ENCODE results near the gene RRP9.
"Not testable (repeated sequence)": the region's sequence is repeated elsewhere in the genome, so short reads cannot be mapped to it uniquely, and the experiment has no call there.

Gene RRP9, protein sequence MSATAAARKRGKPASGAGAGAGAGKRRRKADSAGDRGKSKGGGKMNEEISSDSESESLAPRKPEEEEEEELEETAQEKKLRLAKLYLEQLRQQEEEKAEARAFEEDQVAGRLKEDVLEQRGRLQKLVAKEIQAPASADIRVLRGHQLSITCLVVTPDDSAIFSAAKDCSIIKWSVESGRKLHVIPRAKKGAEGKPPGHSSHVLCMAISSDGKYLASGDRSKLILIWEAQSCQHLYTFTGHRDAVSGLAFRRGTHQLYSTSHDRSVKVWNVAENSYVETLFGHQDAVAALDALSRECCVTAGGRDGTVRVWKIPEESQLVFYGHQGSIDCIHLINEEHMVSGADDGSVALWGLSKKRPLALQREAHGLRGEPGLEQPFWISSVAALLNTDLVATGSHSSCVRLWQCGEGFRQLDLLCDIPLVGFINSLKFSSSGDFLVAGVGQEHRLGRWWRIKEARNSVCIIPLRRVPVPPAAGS

DNA sequence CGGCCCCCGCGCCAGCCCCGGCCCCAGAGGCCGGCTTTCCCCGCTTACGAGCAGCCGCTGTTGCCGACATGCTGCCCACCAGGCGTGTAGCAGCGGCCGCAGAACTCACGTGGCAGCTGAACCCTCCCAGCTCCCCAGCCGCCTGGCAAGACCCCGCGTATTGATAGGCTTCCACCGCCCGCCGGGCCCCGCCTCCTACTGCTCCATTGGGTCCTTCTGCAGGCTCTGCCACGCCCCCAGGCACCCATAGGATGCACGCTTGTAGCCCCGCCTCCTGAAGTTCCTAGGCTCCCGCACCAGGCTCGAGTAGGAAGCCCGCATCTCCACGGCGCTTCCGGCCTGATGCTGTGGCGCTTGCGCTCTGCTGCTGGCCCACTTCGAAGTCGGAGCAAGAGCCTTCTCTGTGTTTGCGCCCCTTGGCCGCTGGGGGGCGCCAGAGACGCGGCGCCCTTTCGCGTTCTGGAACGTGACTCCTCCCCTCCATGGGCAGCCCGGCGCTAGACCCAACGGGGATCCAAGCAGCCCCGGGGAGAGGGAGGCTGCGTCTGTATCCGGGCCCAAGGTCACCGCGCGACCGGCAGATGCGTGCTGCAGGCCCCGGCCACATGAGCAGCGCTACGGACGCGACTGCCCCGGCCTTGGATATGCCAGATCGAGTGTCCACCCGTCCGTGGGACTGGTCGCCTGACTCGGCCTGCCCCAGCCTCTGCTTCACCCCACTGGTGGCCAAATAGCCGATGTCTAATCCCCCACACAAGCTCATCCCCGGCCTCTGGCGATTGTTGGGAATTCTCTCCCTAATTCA, at the start of gene RRP9, which contains the start of gene PARP3:
RRP9 (minus strand) TSS at position 107 of the 805 bp plus-strand sequence; CDS start at position 70, 37 bp downstream.
PARP3 (plus strand) TSS at position 566 of the 805 bp plus-strand sequence. CDS start 993 bp downstream, outside the sequence.
- DNase-seq: peak; percentile 97

DNA sequence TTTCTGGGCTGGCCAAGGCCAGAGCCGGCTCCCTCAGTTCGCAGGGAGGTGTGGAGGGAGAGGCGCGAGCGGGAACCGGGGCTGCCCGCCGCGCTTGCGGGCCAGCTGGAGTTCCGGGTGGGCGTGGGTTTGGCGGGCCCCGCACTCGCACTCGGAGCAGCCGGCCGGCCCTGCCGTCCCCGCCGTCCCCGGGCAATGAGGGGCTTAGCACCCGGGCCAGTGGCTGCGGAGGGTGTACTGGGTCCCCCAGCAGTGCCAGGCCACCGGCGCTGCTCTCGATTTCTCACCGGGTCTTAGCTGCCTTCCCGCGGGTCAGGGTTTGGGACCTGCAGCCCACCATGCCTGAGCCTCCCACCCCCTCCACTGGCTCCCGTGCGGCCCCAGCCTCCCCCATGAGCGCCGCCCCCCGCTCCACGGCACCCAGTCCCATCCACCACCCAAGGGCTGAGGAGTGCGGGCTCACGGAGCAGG, 48.8 kb upstream of the RRP9 start:
- DNase-seq: not testable (repeated sequence)

DNA sequence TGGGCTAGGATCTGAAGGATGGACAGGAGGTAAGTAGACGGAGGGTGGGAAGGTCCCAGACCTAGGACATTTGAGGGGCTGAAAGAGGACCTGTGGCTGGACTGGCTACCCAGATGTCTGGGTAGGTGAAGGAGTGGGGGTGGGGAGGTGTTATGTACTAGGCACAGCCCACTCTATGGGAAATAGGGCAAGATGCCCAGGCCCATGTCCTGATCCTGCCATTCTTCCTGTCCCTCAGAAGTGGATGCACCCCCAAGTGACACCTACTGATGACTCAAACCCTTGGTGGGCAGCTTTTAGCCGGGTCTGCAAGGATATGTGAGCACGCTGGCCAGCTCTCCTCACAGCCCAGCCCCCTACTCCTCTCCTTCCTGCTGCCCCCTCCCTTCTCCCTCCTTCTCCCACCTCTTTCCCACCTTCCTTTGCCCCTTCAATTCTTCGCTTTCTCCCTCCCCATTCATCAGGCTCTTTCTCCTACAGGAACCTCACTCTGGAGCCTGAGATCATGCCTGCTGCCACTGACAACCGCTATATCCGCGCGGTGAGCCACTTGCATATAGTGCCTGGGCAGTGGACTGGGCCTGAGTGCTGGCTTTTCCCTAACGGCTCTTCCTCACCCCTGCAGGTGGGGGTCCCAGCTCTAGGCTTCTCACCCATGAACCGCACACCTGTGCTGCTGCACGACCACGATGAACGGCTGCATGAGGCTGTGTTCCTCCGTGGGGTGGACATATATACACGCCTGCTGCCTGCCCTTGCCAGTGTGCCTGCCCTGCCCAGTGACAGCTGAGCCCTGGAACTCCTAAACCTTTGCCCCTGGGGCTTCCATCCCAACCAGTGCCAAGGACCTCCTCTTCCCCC, 46.8 kb upstream of the RRP9 start:
- DNase-seq: no peak

DNA sequence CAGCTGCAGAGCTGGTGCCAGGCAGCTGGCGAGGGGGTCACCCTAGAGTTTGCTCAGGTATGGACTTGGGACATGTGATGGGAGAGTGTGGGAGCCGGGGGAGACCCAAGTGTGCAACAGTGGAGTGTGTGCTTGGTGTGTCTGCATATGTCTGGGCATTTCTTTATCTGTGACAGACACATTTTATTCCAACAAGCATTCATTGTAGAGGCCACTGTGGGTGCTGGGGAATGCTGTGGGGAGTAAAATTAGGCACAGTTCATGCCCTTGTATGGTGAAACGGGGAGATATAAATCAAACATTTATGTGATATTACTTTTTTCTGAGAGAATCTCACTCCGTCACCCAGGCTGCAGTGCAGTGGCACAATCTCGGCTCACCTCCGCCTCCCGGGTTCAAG, 45.9 kb upstream of the RRP9 start:
- no peak for DNase-seq

DNA sequence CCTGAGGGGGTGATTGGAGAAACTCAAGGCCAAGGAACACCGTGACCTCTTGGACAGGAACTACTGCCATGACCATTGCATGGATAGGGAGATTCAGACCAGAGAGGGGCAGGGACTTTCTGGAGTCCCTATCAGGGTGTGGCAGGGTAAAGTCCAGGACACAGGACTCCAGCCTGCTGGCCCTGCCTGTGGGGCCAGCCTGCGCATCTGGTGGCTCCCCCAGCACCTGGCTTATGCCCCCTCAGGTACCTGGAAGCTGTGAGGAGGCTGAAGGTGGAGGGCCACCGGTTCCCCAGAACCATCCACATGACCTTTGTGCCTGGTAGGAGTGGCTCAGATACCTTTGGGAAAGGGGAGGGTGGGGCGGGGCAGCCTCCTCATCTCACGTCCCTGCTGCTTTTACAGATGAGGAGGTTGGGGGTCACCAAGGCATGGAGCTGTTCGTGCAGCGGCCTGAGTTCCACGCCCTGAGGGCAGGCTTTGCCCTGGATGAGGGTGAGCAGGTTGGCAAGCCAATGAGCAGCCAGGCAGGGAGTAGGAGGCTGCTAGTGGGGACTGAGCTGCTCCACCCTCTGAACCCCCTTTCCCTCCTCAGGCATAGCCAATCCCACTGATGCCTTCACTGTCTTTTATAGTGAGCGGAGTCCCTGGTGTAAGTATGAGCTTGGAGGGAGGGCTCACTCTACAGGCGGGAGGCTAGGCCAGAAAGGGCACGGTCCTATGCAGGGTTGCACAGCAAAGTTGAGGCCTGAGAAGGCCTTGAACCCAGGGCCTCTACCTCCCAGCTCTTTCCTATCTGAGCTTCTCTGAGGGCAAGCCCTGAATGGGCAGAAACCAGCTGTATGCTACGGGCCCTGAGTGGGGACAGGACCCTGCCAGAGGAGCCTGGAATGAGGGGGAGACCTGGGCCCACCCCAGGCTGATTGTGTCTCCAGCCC, 44.6 kb upstream of the RRP9 start:
- no peak for DNase-seq

DNA sequence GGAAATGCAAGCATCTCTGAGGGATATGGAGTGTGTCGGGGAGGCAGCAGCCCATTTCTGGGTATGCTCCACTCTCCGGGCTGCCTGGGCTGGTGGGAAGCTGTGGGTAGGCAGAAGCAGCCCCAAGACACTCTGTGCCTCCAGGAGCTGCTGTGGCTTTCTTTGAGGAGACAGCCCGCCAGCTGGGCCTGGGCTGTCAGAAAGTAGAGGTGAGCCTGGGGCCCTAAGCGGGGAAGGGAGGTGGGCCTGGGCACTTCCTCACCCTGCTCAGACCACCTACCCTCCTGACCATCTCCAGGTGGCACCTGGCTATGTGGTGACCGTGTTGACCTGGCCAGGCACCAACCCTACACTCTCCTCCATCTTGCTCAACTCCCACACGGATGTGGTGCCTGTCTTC, 43.4 kb upstream of the RRP9 start:
- DNase-seq: no peak

DNA sequence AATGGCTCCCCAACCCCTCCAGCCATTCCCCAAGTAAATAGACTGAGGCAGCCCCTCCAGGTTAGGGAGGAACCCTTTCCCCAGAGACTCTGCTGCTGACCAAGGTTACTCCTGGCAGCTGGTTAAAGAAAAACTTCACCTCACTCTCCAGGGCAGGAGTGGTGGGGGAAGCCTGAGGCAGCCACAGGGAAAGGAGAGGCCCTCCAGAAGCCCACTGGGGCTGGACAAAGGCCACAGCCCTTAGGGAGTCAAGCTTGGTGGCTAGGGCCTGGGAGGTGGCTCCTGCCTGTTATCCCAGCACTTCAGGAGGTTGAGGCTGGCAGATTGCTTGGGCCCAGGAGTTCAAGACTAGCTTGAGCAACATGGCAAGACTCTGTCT, 42.6 kb upstream of the RRP9 start:
- no peak for DNase-seq

DNA sequence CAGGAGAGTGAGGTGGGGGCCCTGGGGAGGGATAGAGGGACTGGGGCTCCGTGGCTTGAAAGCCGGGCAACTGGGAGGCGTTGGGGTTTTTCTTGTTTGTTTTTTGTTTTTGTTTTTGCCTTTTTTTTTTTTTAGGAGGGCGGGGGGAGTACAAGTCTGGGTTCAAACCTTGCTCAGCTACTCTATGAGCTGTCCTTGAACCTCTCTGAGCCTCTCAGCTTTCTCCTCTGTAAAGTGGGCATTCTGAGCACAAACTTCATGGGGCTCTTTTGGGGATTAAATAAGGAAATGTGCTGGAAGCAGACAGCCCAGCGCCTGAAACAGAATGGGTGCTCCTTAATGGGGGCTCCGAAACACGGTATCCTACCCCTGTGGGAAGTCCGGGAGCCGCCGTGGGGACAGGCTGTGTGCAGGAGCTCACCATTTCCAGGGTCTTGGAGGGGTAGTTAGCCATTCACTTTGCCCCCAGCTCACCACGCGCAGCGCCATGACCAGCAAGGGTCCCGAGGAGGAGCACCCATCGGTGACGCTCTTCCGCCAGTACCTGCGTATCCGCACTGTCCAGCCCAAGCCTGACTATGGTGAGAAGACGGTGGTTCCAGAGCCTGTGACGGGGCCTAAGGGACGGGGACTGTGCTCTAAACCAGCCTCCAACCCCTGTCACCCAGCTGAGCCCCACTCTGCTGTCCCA, 42.0 kb upstream of the RRP9 start:
- no peak for DNase-seq

DNA sequence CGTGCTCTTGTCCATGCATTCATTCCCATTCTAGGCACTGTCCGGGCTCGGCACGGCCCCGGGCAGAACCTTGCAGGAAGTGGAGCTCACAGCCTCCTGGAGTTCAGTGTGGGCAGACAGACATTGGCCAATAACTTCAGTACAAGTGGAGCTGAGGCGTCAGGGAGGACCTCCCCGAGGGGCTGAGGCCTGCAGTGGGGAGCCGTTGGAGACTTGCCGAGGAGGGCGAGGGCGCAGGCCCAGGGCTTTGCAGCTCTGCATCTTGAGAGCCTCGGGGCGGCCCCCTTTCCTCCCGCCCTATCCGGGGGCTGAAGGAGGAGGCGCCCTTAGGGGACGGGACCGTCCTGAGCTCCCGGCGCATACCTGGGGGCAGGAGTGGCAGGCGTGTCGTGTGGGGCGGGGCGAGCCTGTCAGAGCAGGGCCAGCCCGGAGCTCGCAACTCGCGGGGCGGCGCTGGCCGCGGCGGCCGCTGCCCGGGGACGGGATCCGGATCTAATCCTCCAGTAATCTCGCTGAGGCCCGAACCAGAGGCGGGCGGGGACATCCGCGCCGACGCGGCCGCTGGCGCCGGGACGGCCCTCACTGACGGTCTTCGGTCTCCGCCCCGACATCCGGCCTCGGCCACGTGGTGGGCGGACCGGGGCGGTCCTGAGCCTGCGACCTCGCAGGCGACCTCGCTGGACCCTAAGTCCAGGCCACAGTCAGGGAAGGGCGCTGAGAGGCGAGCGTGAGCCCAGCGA, 41.3 kb upstream of the RRP9 start, which contains the start of gene ACY1:
ACY1 (plus strand) TSS at position 698 of the 740 bp plus-strand sequence. CDS start 530 bp downstream, outside the sequence.
- no peak for DNase-seq

DNA sequence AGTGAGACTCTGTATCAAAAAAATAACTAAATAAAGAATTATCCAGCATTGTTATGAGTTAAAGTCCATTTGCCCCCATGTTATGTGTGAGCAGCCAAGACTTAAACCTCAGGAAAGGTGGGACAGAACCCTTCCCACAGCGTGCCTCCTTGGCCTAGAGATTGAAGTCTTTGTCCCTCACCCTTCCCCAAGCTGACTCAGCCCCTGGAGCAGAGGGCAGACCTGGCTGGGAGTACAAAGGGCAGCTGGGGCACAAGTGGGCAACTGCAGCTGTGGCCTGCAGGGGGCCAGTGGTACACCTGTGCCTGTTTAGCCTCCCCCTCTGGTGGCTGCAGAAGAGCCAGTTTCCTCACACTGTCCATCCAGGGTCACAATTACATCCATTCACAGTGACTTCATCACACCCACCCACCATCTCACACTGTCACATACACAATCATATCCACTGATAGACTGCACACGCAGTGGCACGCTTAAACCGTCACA, 40.7 kb upstream of the RRP9 start:
- no peak for DNase-seq

DNA sequence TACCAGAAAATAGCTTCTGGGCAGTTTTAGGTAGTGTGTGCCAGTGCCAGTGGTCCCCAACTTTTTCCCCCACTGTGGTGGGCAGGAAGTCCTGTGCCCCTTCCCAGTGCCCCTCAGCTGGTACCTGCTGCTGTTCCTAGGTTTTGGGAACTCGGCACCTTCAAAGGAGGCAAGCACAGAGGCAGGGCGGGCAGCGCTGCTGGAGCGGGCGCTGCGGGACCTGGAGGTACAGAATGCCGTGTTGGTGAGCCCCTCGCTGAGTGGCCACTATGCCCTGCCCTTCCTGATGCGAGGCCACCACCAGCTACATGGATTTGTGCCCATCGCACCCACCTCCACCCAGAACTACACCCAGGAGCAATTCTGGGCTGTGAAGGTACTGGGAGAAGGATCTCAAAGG, 38.5 kb upstream of the RRP9 start:
- DNase-seq: no peak

DNA sequence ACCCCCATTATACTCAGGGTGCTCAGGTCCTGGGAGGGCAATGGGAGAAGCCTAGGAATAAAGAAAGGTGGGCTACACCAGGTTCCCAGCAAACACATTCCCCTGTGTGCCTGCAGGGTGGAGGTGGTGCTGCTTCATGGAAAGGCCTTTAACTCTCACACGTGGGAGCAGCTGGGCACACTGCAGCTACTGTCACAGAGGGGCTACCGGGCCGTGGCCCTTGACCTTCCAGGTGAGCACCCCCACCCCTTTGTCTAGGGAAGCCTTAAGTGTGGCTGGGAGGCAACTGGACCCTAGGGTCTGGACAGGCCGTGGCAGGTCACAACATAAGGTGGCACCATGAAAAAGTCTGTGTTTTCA, 36.4 kb upstream of the RRP9 start:
- DNase-seq: no peak

DNA sequence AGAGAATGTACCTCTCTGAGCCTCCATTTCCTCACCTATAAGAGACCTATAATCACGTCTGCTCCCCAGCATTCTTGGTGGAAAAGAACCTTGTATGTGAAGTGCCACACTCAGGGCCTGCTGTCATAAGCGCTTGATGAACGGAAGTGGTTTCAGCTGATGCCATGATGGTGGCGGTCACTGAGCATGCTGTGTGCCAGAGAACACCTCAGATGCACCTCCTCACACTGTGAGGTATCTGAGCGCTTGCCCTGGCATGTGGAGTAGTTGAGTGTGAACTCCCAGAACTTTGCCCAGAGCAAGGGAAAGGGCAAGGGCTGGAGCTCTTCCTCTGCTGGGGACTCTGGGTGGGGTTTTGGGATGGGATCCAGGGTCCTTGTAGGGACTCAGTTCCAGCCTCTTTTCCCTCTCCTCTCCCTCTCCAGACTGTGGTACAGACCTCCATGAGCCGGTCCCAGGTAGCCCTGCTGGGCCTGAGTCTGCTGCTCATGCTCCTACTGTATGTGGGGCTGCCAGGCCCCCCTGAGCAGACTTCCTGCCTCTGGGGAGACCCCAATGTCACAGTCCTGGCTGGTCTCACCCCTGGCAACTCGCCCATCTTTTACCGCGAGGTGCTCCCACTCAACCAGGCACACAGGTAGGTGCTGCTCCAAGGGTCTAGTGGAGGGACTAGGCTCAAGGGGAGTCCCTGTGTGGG, 35.9 kb upstream of the RRP9 start:
- no peak for DNase-seq

DNA sequence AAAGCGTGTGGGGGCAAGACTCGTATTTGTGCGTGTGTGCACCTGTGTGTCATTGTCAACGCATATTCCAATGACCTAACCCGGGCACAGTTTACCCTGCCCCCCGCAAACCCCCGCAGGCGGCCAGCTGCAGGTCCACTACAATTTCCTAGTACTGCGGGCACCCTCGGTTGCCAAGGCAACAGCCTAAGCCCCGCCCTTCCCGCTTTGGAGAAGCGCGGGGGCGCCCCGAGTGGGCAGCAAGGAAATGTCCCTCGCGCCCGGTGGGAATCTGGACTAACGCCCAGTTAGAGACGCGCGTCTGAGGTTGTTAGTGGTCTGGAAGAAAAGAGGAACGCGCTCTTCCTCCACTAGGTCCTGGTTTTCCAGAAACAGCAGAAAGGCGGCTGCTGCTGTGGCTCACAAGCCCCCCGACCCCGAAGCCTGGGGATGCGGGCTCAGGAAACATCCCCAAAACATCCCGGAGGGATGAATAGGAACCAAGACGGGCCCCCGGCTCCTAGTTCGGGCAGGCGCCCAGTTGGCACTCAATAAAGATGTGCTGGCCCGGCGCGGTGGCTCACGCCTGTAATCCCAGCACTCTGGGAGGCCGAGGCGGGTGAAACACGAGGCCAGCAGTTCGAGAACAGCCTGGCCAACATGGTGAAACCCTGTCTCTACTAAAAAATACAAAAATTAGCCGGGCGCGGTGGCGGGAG, 34.3 kb upstream of the RRP9 start:
- no peak for DNase-seq

DNA sequence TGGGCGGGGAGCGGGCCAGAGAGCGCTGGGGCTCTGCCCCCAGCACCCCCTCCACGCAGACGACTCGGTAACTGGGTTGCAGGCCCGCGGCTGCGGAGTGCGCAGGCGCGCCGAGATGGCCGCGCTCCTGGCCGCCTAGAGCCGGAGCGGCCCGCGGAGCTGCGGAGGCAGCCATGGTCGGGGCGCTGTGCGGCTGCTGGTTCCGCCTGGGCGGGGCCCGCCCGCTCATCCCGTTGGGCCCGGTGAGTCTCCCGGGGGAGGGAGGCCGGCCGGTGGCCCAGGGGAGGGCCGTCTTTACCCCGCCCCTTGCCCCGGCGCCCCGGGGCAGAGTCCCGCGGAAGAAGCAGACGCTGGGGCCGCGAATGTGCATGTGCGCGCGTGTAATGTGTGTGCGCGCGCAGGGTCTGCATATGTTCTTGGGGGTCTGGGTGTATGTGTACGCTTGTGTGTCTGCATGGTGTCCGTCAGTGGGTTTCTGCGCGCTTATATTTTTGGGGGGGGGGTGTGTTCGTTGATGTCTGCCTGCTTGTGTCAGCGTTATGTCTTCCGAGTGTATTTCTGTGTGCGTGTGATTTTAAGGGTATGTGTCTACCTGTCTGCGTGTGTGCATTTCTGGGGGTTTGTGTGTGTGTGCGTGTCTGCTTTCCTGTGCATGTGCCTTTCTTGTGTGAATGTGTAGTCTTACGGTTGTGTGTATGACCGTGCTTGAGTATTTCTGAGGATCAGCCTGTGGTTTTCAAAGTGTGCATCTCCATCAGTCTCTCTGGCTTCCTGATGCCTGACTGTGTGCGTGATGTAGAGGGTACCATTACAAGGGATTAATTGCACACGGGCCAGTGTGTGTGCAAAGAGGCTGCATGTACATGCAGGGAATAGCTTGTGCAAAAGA, 33.5 kb upstream of the RRP9 start, which contains the start of gene ABHD14A:
ABHD14A (plus strand) TSS at position 102 of the 889 bp plus-strand sequence; CDS start at position 174, 72 bp downstream.
- peak; percentile 11 for DNase-seq

DNA sequence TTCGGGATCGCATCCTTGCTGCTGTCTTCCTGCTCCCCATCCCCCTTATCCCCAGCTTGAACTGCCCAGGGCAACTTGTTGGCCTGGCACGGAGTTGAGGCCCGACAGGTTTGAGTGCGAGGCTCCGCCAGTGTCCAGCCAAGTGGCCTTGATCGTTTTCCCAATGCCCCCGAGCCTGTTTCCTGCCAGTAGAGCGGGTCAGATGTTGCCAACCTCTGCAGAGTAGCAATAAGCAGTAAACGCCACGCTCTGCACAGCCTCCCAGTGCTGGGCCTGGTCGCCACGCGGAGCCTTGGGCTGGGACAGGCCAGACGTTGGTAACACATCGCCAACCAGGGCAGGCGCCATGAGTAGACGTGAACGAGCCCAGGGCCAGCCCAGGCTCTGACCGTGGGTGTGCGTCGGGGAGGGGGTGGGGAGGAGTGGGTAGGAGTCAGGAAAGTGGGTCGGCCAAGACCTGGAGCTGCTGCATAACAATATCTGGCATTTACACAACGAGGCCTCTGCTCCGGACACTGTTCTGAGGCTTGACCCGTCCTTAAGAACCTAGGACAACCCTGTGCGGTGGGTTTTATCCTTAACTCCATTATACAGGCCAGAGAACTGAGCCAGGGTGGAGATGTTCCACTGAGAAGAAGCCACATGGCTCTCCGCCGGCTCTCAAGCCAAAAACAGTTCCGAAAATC, 32.7 kb upstream of the RRP9 start:
- DNase-seq: no peak

DNA sequence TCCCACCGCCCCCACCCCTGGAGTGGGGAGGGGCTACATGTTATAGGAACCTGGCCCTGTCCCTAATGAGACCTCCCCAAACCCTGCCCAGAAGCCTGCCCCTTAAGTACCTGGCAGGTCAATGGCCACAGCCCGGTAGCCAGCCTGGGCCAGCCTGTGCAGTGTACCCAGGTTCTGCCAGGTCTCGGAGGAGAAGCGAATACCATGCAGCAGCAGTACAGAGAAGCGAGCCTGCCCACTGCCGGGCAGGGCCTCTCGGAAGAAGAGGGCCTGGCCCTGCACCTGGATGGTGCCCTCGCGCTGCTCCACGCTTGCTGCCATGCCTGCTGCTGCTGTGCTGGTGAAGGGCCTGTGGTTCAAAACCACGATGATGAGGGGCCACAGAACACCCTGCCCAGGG, 29.6 kb upstream of the RRP9 start:
- no peak for DNase-seq

Measured in NCI-H446 treated with DMSO at 0.1 percent for 48 hours (cell line).